GM19468 (cell line): ENCODE measurements around the gene ADAM33.

Experiments used
- ATAC-seq: cut with Tn5 transposase; IDR thresholded peaks from one replicate; pipeline ENCODE4 v1.9.1; 2021; ENCODE audit warnings: mild to moderate bottlenecking, moderate library complexity, moderate number of reproducible peaks; ENCODE audit not compliant: unreplicated experiment; ENCODE audit errors: extremely low read depth

ADAM33 gene

DNA sequence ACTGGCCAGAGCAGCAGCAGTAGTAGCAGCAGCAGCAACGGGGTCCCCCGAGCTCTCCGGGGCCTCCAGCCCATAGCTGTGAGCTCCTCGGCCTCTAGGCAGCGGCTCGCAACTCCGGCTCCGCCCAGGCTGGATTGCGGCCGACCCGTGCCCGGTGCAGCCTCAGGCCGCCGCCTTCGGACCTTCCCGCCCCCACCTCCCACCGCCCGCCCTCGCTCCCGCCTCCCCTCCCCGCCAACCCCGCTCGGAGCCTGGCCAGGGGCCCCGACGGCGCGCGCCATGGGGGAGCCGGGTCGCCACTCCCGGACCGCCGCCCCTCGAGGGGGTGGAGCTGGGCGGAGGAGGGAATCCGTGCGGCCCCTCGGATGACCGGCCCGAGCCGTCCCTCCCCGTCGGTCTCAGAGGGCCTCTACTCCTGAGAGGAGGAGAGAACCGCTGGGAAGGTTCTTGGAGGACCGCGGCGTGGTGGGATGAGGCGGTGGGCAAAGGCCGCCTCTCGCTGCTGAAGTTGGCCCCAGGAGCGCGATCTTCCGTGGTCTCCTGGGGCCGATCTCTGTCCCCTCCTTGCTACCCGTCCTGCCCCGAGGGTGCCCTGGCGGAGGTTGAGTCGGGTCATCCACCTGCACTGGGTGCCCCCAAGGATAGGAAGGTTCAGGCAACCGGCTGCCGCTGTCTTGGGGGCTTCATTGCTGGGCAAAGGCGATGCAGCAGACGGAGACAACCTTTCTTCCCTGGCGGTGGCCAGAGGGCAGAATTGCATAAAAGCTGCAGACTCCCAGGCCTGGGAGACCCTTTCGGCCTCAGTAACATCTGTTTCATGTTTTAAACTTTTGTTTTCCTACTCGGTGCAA, at the start of gene ADAM33:
TSS of gene ADAM33 (minus strand) at position 80 of the 851 bp plus-strand sequence. CDS start at position 74, 6 bp downstream.
- ATAC-seq = no peak

GRCh38 chr20:3730803-3731672, 49.2 kb upstream of the ADAM33 start:
- ATAC-seq = no peak

DNA sequence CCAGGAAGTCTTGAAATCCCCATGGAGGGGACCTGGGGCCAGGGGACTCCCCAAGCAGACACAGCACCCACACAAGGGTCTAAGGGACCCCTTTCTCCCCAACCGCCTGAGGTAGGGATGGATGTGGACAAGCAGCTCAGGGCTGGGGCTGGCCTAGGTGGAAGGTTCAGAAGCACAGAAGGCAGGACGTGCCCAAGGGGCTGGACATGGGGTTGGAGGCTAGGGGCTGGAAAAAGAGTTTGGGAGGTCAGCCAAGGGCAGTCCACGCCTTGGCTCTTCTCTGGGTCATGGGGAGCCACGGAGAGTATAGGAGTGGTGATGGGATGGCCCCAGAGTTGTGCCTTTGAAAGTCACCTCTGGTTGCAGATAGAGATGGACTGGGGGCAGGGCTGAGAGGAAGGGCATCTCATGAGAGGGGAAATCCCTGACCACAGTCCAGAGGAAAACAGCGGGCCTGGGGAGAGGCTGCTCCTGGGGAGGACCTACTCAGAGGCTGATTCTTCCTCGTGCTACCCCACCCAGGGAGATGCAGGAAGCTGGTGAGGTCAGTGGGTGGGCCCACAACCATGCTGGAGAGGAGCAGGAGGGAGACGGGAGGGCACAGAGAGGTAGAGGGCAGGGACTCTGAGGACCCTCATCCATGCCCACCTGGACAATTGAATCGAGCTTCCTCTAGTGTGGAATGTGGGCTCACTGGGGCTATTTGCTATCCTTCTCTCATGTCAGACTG, 48.2 kb upstream of the ADAM33 start:
- ATAC-seq = no peak

DNA sequence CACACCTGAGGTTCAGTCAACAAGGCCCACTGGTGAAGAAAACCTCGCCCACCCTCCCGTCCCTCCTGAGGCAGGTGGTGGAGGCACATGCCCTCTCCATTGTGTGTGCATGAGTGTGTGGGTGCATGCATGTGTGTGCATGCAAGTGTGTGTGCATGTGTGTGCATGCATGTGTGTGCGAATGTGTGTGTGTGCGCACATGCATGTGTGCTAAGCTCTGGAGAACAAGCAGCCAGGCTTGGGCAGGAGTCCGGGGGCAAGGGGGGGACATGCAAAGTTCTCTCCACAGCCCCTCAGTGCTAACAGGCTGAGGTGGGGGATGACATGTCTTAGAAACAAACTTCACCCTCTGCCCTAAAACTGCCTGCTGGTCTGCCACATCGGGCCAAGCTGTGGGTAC, 47.6 kb upstream of the ADAM33 start:
- no peak for ATAC-seq

DNA sequence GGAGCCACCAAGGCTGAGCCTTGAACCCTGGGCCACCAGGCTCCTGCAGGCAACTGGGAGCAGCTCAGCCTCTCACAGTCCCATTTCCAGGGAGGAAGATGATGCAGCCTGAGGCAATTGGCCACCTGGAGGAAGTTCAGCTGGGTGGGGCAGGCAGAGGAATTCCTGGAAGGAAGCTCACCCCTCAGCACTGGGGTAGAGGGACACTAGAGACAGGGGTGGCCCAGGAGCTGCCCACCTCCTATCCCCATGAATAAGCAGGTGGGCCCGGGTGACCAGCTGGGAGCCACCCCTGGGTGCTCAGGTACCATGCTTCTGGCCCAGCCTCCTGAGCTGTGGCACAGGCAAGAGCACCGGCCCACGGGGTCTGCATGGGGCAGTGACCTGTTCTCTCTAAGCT, 47.1 kb upstream of the ADAM33 start:
- no peak for ATAC-seq

- ATAC-seq = no peak
These were observed 46.5 kb upstream of the ADAM33 start for GRCh38 chr20:3728354-3728753.

- ATAC-seq = no peak
These were observed 45.7 kb upstream of the ADAM33 start for GRCh38 chr20:3727401-3728021.

GRCh38 chr20:3724356-3724755, 42.5 kb upstream of the ADAM33 start:
- no peak for ATAC-seq

DNA sequence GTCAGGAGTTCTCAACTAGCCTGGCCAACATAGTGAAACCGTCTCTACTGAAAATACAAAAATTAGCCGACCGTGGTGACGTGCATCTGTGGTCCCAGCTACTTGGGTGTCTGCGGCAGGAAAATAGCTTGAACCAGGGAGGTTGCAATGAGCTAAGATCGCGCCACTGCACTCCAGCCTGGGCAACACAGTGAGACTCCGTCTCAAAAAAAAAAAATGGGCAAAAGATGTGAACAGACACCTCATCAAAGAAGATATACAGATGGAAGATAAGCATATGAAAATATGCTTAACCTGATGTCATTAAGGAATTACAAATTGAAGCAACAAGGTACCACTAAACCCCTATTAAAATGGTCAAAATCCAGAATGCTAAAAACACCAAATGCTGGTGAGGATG, 41.5 kb upstream of the ADAM33 start:
- no peak for ATAC-seq

GRCh38 chr20:3721912-3722311, 40.1 kb upstream of the ADAM33 start:
- ATAC-seq = no peak

DNA sequence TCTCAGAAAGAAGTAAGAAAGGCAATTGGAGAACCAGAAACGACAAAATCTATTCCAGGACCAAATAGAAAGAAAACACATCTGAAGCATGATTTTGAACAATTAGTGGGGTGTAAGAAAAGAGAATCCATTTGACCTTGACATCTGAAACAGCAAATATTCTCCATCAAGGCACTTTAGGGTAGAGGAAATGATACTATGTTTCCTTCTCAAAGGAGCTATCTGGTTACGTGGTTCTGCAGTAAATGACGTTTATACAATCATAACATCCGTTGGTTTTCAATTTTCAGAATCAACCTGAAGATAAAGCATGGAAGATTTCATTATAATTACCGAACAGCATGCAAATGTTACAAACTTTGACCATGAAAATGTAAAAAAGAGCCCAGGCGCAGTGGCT, 38.8 kb upstream of the ADAM33 start:
- no peak for ATAC-seq

GRCh38 chr20:3720068-3720467, 38.3 kb upstream of the ADAM33 start:
- ATAC-seq = no peak

GRCh38 chr20:3719046-3719445, 37.2 kb upstream of the ADAM33 start:
- no peak for ATAC-seq

GRCh38 chr20:3716195-3716834, 34.5 kb upstream of the ADAM33 start:
- ATAC-seq = no peak

DNA sequence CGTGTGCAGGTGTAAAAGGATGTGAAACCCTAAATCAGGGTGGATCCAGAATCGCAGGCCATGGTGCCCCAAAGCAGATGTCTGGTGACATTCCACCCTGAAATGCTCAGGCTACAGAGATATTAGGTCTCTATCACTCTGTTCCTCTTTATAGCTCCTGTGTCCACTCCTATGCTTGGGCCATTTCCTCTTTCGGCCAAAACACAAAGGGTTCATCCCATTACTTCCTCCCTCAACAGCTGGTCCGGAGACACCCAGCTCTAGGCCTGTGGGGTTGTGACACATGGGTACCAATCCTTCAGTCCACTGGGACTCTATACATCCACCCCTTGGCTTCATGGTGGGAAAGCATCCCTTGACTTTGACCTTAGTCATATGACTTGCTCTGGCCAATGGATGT, 32.3 kb upstream of the ADAM33 start:
- ATAC-seq = no peak

DNA sequence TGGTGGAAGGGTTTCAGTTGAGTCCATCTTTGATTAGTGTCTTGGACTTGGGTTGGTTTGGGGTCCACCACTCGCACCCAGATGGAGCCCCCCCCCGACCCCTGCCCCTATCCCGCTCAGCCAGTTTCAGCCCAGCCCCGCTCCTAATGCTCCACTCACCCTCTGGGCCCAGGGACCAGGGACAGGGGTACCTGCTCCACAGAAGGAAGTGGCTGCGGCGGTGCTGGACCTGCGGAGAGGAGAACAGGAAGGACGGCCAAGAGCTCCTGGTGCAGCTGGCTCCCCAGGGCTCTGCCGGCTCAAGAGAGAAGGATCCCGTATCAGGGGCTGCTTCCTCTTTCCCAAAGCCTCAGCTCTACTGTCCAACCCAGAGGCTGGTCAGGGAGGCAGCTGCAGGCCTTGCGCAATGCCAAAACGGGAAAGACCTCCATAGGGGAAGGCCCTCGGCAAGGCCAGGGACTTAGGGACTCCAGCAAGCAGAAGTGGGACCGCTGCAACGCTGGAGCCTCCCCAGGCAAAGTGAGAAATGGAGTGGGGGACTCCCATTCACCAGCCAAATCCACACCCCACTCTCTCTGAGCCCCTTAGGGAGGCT, 30.6 kb upstream of the ADAM33 start, which contains the start of gene SIGLEC1:
TSS of gene SIGLEC1 (minus strand) at position 322 of the 595 bp plus-strand sequence. CDS start 5,472 bp downstream, outside the sequence.
- ATAC-seq = no peak

GRCh38 chr20:3711484-3711941, 29.7 kb upstream of the ADAM33 start:
- ATAC-seq = no peak

DNA sequence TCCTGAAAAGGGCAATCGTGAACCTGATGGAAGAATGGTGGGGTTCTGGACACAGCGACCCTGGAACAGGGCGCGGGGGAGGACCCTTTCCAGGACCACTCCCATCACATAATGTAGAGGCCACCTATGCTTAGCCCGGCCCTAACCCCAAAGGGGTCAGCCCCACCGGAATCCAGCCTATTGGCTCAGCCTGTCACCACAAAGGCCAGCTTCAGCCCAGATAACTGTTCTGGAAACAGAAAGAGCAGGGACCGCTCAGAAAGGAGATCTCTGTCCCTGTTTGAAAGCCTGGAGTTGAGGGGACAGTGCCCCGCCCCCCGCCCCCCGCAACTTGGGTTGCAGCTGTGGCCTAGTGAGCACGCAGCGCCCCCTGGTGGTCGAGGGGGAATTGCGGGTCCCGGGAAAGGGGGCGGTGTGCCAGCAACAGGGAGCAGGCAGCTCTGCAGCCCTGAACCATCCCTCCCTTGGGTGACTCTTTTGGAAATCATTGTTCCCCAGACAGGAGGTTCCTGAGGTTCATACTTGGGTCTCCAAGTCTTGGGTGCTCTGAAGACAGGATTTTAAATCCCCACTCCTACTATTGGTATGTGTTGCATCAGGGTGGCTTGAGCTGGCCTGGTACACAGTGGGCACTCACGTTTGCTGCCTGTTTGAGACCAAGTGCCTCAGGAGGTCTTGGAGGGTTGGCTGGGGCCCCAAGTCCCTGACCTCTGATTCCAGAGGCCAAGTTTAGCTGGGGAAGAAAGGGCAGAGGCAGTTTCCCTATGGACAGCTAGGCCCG, 29.1 kb upstream of the ADAM33 start:
- ATAC-seq = no peak
